ENCODE results near the gene ZNF281.

Gene ZNF281

DNA sequence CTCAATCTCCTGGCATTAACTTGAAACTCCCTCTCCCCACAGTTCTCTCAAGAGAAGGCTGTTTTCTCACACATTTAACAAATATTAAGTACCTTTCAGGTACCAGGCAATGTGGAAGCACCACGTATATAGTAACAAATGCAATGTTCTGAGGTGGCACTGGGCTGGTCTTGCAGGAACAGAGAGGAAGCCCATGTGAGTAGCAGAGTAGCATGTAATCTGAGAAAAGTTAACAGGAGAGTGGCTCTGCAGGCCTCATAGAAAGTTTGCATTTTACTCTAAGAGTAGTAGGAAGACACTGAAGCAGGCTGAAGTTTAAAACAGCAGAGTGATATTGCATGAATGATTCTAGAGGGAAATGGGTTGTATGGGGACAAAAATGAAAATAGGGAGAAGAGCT lies 21.0 kb downstream of the ZNF281 start:
- no peak for DNase-seq (ENCODE audit: low spot score)

DNA sequence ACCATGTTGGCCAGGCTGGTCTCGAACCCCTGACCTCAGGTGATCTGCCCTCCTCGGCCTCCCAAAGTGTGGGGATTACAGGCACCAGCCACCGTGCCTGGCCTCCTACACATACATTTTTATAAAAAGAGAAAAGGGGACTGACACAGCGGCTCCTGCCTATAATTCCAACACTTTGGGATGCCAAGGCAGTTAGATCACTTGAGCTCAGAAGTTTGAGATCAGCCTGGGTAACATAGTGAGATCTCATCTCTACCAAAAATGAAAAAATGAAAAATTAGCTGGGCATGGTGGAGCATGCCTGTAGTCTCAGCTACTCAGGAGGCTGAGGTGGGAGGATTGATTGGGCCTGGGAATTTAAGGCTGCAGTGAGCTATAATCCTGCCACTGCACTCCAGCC lies 23.4 kb downstream of the ZNF281 start:
- no peak for DNase-seq (ENCODE audit: low spot score)

DNA sequence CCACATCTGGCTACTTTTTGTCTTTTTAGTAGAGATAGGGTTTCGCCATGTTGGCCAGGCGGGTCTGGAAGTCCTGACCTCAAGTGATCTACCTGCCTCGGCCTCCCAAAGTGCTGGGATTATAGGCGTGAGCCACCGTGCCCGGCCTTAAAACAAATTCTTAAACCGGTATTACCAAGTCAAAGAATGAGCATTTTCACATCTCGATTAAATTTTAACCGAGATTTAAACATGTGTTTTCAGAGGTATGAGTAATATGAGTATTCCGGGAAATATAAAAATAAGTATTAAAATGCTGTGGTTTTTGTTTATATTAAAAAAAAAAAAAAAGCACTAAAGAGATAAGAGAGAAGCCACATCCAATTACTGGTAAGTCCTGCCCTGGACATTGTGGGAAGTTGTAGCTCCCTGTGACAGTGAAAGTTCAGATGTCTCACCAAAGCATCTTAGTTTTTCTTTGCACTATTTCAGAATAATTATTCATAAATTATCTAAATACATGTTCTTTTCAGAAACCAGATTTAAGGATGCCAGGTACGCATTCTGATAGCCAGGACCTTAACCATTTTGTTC lies 24.9 kb downstream of the ZNF281 start:
- no peak for DNase-seq (ENCODE audit: low spot score)

DNA sequence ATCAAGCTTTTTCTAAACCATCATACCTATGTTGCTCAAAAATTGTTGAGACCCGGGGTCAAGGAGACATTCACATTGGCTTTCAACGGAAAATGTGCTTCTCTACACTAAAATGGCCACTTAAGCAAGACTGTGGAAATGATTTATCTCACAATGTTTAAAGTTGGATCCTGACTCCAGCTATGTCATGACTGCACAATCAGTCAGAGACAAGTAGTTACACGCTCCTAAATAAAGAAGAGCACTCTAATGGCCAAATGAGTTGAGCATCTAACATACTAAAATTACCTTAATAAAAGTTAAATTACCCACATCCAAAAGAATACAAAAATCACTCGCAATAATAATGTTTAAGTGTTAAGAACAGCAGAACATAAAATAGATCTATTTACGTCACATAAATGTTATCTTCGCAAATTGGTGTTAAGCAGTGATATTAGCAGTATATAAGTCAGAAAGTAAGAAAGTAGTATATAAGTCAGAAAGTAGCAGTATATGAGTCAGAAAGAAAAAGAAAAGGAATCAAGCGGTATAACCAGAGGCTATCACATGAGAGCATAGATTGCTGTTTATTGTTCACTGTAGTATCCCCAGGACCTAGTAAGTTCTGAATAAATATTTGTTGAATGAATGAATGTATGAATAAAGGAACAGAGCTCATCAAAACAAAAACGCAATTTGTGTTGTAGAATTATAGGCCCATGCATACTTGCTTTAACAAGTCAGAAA lies 28.4 kb downstream of the ZNF281 start:
- no peak for DNase-seq (ENCODE audit: low spot score)

DNA sequence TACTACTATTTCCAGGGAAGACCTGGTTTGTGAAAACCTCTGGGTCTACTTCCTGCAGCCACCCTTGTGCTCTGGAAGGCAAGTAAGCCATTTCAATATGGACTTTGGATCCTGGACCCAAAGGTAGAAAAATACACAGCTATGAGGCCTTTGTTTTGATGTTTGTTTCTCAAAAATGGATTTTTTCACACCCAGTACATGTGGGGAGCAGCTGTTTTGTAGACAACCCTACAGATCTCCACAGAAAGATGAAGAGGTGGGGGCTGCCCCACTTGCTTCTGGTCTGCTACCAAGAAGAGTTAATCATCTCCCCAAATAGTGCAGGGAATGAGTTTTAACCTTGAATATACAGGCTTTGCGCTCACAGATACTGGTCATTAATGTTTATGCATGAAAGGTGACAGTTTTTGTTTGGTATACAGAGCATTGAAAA lies 29.2 kb downstream of the ZNF281 start:
- no peak for DNase-seq (ENCODE audit: low spot score)

DNA sequence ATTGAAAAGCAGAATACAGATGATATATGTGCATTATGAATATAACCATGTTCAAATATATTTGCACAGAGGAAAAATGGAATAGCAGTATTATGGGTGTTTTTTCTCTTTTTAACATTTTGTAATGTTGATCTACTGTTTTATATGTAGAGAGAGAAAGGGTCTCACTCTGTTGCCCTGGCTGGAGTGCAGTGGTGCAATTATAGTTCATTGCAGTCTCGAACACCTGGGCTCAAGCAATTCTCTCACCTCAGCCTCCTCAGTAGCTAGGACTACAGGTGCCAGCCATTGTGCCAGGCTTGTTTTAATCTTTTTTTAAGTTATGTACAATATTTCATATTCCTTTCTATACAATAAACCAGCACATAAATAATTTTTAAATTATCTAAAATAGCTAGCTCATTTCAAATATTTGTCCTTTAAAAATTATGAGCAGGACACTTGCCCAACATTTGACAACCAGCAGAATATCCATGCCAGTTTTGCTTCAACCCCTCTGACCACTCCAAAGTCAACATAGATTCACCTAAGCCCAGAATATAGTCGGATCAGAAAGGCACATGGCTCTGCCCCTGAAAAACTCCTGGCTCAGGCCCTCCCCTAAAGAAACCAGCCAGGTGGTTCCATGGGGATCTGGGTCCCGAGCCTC lies 29.8 kb downstream of the ZNF281 start:
- DNase-seq (ENCODE audit: low spot score) = no peak

DNA sequence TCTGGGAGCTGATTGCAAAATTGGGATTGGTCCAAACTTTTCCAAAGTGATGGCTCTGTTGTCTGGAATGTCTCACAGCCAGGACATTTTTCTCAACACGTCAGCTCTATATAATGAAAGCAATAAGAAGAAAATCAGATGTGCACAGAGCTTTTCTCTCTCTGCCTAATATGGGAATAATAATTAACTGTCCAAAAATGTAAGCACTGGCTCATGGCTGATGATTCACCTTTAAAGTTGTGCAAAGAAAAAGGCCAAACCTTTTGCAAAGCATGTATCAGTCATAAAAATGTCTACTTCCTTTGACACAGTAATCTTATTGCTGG lies 30.4 kb downstream of the ZNF281 start:
- no peak for DNase-seq (ENCODE audit: low spot score)

DNA sequence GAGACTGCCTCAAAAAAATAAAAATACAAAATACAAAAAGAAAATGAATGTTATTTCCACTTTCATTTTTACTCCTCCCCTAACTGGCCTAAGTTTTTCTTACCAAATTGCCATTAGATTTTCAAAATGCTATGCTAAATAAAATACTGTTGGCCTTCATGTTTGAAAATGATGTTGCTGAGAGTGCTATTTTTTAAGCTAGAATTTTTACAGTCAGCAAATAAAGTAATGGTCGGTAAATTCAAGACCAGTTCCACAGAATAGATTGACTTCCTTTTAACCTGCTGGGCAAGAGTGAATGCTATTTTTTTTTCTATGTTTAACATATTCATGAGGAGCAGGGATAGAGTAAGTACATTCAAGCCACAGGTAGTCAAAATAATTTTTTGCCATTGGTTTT lies 31.7 kb downstream of the ZNF281 start:
- no peak for DNase-seq (ENCODE audit: low spot score)

DNA sequence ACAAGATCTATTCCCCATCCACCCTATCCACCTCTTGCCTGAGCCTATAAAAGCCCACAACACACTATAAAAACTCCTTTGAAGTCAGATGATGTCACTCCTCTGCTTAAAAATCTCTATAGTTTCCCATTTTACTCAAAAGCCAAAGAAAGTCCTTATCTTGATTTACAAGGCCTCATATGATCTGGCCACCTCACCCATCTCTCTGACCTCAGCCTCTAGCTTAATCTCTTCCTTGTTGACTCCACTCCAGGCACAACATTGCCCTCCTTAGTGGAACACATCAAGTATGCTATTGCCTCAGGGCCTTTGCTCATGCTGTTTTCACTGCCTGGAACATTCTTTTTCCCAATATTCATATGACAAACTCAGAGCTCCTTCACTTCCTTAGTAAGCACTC lies 33.3 kb downstream of the ZNF281 start:
- no peak for DNase-seq (ENCODE audit: low spot score)

DNA sequence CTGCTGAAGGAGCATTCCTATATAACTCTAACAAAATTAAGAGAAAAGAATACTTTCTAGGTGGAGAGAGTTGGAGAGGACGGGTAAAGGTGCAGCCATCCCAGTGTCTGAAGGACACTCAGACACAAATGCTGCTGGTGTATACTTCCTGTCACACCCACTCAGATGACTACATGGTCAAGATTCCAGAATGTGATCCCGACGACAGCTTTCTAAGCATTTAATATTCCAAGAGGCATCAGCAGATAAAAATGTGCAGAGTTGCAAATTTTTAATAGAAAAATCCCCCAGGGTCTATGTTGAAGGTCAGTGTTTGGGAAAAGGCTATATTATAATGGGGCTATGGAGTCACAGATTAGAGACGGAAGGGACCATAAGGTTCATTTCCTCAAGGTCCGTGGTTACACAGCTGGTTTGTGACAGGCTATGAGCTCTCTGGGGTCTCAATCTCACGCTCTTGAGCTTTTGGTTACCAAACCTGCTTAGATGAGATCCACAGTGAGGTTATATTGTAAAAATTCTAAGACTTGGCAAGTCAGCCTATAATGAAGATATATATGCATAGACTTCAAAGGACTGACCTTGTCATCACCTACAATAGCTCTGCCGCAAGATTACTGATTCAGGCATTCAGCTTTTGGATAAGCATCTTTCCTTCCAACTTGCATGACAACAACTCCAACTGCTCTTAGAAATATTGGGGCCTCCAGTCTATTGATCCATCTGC lies 35.1 kb downstream of the ZNF281 start:
- DNase-seq (ENCODE audit: low spot score) = no peak

DNA sequence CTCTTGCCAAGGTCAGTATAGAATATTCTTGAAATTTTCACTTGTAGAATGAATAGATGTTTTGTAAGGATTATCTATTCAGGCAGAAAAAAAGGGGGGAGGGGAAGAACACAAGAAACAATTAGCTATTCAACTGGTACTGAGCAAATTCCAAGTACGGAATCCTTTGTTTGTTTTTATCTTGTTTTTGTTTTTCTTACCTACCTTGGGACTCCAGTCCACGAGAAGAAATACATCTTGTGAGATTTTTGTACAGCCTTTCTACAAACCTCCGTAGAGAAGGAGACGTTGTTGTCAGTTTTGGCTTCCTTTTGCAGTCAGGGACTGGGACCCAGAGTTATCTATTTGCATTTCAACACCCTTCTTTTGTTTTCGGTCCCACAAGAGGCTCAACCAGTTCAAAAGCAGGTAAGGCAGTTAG lies 36.0 kb downstream of the ZNF281 start:
- DNase-seq (ENCODE audit: low spot score) = peak; percentile 96

DNA sequence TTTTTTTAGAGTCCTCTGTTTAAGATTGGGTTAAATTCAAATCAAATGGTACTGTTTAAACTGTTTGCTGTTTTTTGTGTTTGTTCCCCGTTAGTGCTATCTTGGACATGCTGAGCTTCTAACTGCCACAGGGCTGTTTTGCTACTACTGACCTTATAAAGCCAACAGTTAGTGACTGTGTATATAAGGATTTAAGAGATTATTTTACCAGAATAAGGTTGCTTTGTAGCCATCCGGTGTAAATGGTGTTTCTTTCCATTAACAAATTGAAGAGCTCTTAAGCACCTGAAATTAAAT lies 37.0 kb downstream of the ZNF281 start:
- no peak for DNase-seq (ENCODE audit: low spot score)

DNA sequence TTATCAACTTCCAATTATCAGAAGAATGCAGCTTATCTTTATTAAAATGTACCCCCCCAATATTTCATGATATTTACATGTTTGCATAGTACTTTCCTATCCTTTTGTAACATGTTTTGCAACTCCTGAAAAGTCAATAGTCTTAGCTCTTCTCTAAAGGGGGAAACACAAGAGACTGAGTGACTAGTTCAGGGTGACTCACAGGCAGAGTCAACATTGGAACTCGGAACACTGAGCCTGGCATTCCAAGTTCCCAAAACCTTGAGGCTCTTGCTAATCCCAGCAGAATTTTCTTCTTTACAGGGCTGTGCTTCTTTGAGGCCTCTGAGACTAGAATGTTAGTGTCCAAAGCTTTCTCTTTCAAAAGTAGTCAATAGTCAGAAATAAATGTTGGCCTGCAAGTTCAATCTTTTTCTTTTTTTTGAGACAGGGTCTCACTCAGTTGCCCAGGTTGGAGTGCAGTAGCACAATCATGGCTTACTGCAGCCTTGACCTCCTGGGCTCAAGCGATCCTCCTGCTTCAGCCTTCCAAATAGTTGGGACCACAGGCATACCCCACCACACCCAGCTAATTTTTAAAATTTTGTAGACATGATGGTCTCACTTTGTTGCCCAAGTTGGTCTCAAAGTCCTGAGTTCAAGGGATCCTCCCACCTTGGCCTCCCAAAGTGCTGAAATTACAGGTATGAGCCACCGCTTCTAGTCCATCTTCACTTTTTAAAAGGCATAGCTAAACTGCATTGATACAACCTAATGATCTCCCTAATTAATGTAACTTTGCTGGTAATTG lies 37.5 kb downstream of the ZNF281 start:
- DNase-seq (ENCODE audit: low spot score) = no peak

DNA sequence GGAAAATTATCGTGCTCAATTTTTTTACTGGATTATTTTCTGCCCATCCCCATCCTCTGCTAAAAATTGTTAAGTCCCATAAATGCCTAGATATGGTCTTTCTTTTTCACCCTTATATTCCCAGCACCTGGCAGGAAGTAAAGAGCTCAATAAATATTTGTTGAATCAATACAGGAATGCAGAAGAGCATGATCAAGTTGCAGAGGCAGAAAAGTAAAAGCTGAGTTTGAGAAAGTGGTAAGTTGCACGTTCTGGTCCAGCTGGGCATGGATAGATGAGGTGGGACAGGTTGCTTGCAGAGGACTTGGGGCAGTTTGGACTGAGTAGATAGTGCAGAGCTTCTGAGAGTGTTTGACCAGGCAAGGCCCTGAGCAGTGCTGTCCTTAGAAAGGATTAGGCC lies 40.1 kb downstream of the ZNF281 start:
- no peak for DNase-seq (ENCODE audit: low spot score)

DNA sequence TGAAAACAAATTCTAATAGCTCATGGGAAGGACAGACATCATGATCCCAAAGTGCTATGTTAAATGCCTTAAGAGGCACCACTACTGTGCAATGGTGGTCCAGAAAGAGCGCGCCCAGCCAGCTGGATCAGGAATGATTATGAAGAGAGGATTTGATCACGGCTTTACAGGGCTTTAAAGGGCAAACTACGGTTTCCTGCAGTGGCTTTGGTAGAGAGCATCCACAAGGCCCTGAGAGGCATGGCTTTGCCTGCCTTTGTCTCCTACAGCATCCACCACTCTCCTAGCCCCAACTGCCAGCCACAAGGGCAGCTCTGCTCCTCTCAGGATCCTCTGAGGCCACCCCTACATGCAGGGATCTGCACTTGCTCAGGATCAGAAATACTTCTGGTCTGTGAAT lies 40.7 kb downstream of the ZNF281 start:
- DNase-seq (ENCODE audit: low spot score) = no peak

DNA sequence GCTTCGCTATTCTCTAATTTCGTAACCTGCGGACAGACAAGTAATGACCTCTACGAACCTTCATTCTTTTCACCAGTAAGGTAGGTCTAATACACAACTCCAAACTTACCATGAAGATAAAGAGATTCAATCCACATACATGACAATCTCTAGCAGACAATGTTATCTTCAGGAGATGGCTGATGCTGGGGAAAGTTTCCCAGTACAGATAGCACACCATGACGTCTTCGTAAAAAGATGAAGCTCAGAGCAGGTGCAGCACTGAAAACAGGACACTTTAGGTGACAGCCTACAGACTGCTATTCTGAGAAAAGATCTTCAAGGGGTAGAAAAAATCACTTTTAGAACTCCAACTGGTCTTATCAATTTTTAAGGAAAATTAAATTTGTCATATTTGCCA lies 41.3 kb downstream of the ZNF281 start:
- DNase-seq (ENCODE audit: low spot score) = no peak

DNA sequence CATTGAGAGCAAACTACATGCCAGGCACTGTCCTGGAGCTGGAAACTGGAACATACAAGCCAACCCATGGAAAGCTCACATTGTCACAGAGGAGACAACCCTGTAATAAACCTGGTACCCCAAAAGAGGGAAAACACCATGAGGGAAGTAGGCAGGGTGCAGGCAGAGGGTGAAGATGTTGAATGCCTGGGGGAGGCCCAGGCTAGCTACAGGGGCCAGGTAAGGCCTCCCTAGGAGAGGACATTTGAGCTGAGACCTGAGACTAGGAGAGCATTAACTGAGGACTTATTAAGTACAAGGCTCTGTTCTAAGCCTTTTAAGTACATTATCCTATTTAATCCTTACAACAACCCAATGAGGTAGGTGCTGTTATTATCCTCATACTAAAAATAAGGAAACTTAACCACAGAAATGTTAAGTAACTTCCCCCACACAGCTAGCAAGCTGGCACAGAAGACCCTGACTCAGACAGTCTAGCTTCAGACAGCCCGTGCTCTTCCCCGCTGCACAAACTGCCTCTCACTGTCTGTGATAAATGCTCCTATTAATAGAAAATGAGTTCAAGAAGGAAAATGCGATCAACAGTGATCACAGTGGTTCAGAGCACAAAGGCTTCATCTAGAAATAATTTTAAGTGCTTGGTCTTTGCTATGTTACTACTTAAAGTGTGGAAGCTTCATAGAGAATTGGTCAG lies 41.8 kb downstream of the ZNF281 start:
- DNase-seq (ENCODE audit: low spot score) = peak; percentile 78

DNA sequence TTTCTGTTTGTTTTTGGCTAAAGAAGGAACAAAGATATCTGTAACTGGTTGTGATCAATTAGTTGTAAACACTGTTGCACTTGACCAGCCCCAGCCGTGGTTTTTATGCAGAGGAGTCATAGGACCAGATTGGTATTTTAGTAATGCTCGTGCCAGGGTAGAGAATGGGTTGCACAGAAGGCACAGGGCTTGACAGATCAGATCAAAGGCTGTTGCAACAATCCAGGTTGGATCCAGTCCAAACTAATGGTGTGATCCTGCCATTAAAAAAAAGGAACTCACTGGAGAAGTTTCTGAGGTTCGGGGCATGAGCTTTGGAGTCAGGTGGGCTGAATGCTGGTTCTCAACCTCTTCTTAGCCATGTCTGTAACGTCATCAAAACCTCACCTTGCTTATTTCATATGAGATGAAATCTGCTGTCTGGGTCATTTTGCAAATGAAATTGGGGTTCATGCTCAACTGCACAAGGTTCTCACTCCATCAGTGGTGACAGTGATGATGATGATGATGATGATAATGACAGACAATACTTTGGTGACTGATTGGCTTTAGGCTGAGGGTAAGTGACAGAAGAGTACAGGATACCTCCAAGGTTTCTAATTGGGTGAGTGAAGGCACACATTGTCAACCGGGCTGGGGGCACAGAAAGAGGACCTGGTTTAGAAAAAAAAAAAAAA lies 43.1 kb downstream of the ZNF281 start:
- no peak for DNase-seq (ENCODE audit: low spot score)

DNA sequence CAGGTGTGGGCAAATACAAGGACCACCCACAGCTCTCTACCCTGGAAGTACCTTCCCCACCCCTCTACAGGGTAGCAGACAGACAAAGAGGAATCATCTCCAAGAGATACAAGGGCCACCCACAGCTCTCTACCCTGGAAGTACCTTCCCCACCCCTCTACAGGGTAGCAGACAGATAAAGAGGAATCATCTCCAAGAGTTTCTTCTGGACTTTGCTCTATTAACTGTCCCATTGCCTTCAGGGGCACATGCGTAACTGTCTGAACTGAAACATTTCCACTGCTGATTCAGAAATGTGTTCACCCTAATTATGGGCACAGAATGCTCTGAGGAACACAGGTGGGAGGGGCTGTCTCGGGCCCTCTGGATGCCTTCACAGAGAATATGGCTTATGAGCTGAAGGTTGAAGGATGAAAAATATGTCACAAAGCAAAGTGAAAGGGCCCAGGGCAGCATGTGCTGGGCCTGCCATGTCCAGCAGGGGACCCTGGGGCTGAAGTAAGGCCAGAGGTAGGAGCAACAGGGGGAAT lies 43.9 kb downstream of the ZNF281 start:
- no peak for DNase-seq (ENCODE audit: low spot score)

DNA sequence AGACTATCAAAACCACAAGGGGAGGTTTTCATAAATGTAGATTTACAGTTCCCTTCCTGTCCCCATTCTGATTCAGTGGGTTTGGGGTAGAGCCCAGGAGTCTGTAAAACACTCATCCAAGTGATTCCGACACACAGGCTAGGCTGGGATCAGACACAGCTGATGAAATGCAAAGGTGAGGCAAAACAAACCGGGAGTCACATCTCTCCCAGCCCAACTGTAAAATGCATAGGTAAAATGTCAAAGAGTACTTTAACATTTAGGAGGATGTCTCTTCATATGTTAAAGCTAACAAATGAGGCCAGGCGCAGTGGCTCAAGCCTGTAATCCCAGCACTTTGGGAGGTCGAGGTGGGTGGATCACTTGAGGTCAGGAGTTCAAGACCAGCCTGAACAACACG lies 45.0 kb downstream of the ZNF281 start:
- no peak for DNase-seq (ENCODE audit: low spot score)
